Gastrocnemius medialis (tissue), 4 donors: Measurements from ENCODE around the gene HAGHL.

ENCODE experiments used
- POLR2A ChIP-seq, 2 donors: fragments of 450-650 bp; IDR thresholded peaks; one replicate each; pipeline ENCODE4 v1.6.1; 2017; ENCODE audit warnings: antibody characterized with exemption in 2 of 2, mild to moderate bottlenecking in 2 of 2, moderate library complexity in 2 of 2
- TF ChIP-seq, protein P1 (sequence below), 5 experiments: fragments of 450-650 bp in 3 of 5; fragments of 200-600 bp in 2 of 5; sonication (generic) in 2 of 5; IDR thresholded peaks in 4 of 5; conservative IDR thresholded peaks in 1 of 5; 1 replicate in 4 of 5; 2 replicates in 1 of 5; pipeline ENCODE4 v1.5.1; 2016 to 2019; ENCODE audit warnings: antibody characterized with exemption in 5 of 5, mild to moderate bottlenecking in 3 of 5, moderate library complexity in 3 of 5

- no peak for TF ChIP-seq POLR2A (IDR thresholded peaks at IDR 0.05)
- TF ChIP-seq, protein P1, sequence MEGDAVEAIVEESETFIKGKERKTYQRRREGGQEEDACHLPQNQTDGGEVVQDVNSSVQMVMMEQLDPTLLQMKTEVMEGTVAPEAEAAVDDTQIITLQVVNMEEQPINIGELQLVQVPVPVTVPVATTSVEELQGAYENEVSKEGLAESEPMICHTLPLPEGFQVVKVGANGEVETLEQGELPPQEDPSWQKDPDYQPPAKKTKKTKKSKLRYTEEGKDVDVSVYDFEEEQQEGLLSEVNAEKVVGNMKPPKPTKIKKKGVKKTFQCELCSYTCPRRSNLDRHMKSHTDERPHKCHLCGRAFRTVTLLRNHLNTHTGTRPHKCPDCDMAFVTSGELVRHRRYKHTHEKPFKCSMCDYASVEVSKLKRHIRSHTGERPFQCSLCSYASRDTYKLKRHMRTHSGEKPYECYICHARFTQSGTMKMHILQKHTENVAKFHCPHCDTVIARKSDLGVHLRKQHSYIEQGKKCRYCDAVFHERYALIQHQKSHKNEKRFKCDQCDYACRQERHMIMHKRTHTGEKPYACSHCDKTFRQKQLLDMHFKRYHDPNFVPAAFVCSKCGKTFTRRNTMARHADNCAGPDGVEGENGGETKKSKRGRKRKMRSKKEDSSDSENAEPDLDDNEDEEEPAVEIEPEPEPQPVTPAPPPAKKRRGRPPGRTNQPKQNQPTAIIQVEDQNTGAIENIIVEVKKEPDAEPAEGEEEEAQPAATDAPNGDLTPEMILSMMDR (IDR thresholded peaks at IDR 0.05 in 4 of 5, conservative IDR thresholded peaks at IDR 0.05 in 1 of 5): no peak
Measured at GRCh38 chr16:729768-730665, 3.1 kb downstream of the HAGHL start.
